Fibroblast of villous mesenchyme (primary cell): Measurements from ENCODE around the gene OR4P4. TPM values are rescaled to one million over a fixed set of nuclear protein-coding genes. Genes with fewer than 3 reads are reported as not detected.

ENCODE experiments used
- DNase-seq: peaks from one replicate; pipeline ENCODE4 v3.0.0-alpha.2; 2010; ENCODE audit warnings: low read depth
- H3K4me3 ChIP-seq: 2 replicates; pipeline ENCODE4 v1.5.1; 2011; ENCODE audit warnings: low read depth, mild to moderate bottlenecking, low read length
- CTCF ChIP-seq: IDR thresholded peaks from 2 replicates; pipeline ENCODE4 v1.5.1; 2012; ENCODE audit warnings: low read depth, mild to moderate bottlenecking, low read length; ENCODE audit not compliant: insufficient read depth
- total RNA-seq: library from RNA; depleted of rRNA; stranded (reverse); fragments of >200 nt; gene quantifications from 2 replicates; pipeline ENCODE4 v1.2.3, GENCODE V29; 2012

OR4P4 gene
- not detected in 2 replicates for total RNA-seq

GRCh38 chr11:55634813-55635212, at the start of gene OR4P4:
OR4P4 (plus strand) TSS chr11:55635113.
- DNase-seq = no peak
- TF ChIP-seq CTCF = no peak

GRCh38 chr11:55607545-55607944, 27.4 kb upstream of the OR4P4 start, which contains the start of gene OR4C11:
OR4C11 (minus strand) TSS chr11:55607645; CDS start chr11:55604373, 3,272 bp downstream.
- no peak within 1 kb of the TSS for H3K4me3 ChIP-seq
- TF ChIP-seq CTCF = no peak
- DNase-seq = no peak

More at GRCh38 chr11:55634813-55635212, at the start of gene OR4P4:
- H3K4me3 ChIP-seq = no peak within 1 kb of the TSS

- H3K4me3 ChIP-seq = no peak overlapping the region
- no peak for TF ChIP-seq CTCF
- DNase-seq = no peak
Measured at GRCh38 chr11:55624531-55624930, 10.4 kb upstream of the OR4P4 start.

GRCh38 chr11:55648027-55648426, 13.1 kb downstream of the OR4P4 start, which contains the start of gene OR4S2:
OR4S2 (plus strand) TSS chr11:55648327; CDS start chr11:55650904, 2,577 bp downstream.
- TF ChIP-seq CTCF = no peak
- no peak for DNase-seq
- H3K4me3 ChIP-seq = no peak within 1 kb of the TSS

GRCh38 chr11:55652560-55652959, 17.6 kb downstream of the OR4P4 start:
- H3K4me3 ChIP-seq = no peak overlapping the region
- no peak for TF ChIP-seq CTCF
- no peak for DNase-seq

GRCh38 chr11:55655096-55655495, 20.2 kb downstream of the OR4P4 start:
- no peak for TF ChIP-seq CTCF
- DNase-seq = no peak
- H3K4me3 ChIP-seq = no peak overlapping the region

- H3K4me3 ChIP-seq = no peak overlapping the region
- TF ChIP-seq CTCF = no peak
- no peak for DNase-seq
Measured at GRCh38 chr11:55658031-55658573, 23.2 kb downstream of the OR4P4 start.
